A549 (cell line): Measurements from ENCODE around the gene LRIG1. TPM values are rescaled to one million over a fixed set of nuclear protein-coding genes. Genes with fewer than 3 reads are reported as not detected.

ENCODE experiments used
- ATAC-seq, 2 experiments: fragments of 200-7000 bp in 1 of 2; fragments of >200 bp in 1 of 2; cut with Nextera tagmentation in 1 of 2; cut with Tn5 transposase in 1 of 2; 3 replicates each; pipeline versions ENCODE4 v1.8.0 to v1.9.1; 2018 to 2020; ENCODE audit warnings: mild to moderate bottlenecking in 1 of 2, moderate library complexity in 1 of 2
- CTCF ChIA-PET: fragments of 300-600 bp; sonication (Branson Sonifier 250); formaldehyde crosslinking; extraction: SDS; loops from one replicate; lab custom pipeline; 2021; ENCODE audit warnings: antibody characterized with exemption, inconsistent platforms; lab: Yijun Ruan, JAX
- POLR2A ChIA-PET: fragments of 350-600 bp; formaldehyde crosslinking; extraction: SDS; loops from one replicate; lab custom pipeline; 2021; ENCODE audit warnings: antibody characterized with exemption, inconsistent platforms; lab: Yijun Ruan, JAX
- DNase-seq, 2 experiments: peaks; one replicate each; pipeline versions ENCODE4 v3.0.0 to v3.0.0-alpha.2; 2011 to 2016; ENCODE audit warnings: low read depth in 1 of 2, low spot score in 1 of 2
- FAIRE-seq: peaks from 2 replicates; lab custom pipeline; 2011; peaks lifted over from hg19 to GRCh38; lab: Jason Lieb, UNC
- H3K27ac ChIP-seq, 2 experiments: fragments of >200 bp; sonication (Bioruptor Twin); formaldehyde crosslinking; 3 replicates each; pipeline ENCODE4 v1.5.1; 2016 to 2017
- H3K4me1 ChIP-seq: fragments of >200 bp; sonication (Bioruptor Twin); formaldehyde crosslinking; 3 replicates; pipeline ENCODE4 v1.6.1; 2016
- H3K4me2 ChIP-seq: fragments of >200 bp; sonication (Bioruptor Twin); formaldehyde crosslinking; 3 replicates; pipeline ENCODE4 v1.6.1; 2016
- H3K4me3 ChIP-seq: fragments of >200 bp; sonication (Bioruptor Twin); formaldehyde crosslinking; 3 replicates; pipeline ENCODE4 v1.5.1; 2016
- H3K9me3 ChIP-seq: fragments of >200 bp; sonication (Bioruptor Twin); formaldehyde crosslinking; 3 replicates; pipeline ENCODE4 v1.6.1; 2016
- BCL3 ChIP-seq: fragments of >200 bp; sonication (Bioruptor Twin); formaldehyde crosslinking; IDR thresholded peaks from 3 replicates; pipeline ENCODE4 v1.6.1; 2016
- CEBPB ChIP-seq, 2 experiments: fragments of >200 bp in 1 of 2; sonication (Bioruptor Twin) in 1 of 2; formaldehyde crosslinking in 1 of 2; IDR thresholded peaks; 2 replicates each; pipeline ENCODE4 v1.6.1; 2012 to 2016
- EHMT2 ChIP-seq: fragments of 200-600 bp; sonication (generic); IDR thresholded peaks from 2 replicates; pipeline ENCODE4 v1.6.1; 2016; ENCODE audit warnings: antibody characterized with exemption, low read depth, mild to moderate bottlenecking, moderate library complexity
- ELK1 ChIP-seq: fragments of 150-350 bp; IDR thresholded peaks from 2 replicates; pipeline ENCODE4 v1.6.1; 2014; ENCODE audit warnings: low read depth, mild to moderate bottlenecking, low read length
- FOSB ChIP-seq: fragments of 250-450 bp; sonication (Bioruptor Pico); IDR thresholded peaks from 2 replicates; pipeline ENCODE4 v1.5.0; 2020; ENCODE audit warnings: mild to moderate bottlenecking, moderate library complexity
- FOSL2 ChIP-seq, 2 experiments: fragments of 450-650 bp in 1 of 2; fragments of >200 bp in 1 of 2; sonication (Bioruptor Twin) in 1 of 2; formaldehyde crosslinking; IDR thresholded peaks; 2 replicates each; pipeline versions ENCODE4 v1.5.0 to v1.6.1; 2016 to 2020; ENCODE audit warnings: mild to moderate bottlenecking in 1 of 2, moderate library complexity in 1 of 2
- HES2 ChIP-seq: fragments of >200 bp; sonication (Bioruptor Twin); formaldehyde crosslinking; IDR thresholded peaks from 2 replicates; pipeline ENCODE4 v1.6.1; 2016
- HMGXB4 ChIP-seq: fragments of 250-450 bp; sonication (Bioruptor Pico); IDR thresholded peaks from 2 replicates; pipeline ENCODE4 v1.5.0; 2021; ENCODE audit warnings: mild to moderate bottlenecking, moderate library complexity, borderline replicate concordance
- HOXB13 ChIP-seq: fragments of 250-450 bp; sonication (Bioruptor Pico); IDR thresholded peaks from 2 replicates; pipeline ENCODE4 v1.5.0; 2020; ENCODE audit warnings: low read depth, mild to moderate bottlenecking, moderate library complexity
- JUN ChIP-seq, 2 experiments: fragments of >200 bp; sonication (Bioruptor Twin); formaldehyde crosslinking; IDR thresholded peaks; 2 replicates in 1 of 2; 3 replicates in 1 of 2; pipeline ENCODE4 v1.6.1; 2016 to 2017
- MAFK ChIP-seq: fragments of 450-650 bp; IDR thresholded peaks from 2 replicates; pipeline ENCODE4 v1.6.1; 2014; ENCODE audit not compliant: partially characterized antibody
- MAX ChIP-seq: IDR thresholded peaks from 2 replicates; pipeline ENCODE4 v1.6.1; 2012
- NPAS2 ChIP-seq: fragments of 250-450 bp; sonication (Bioruptor Pico); IDR thresholded peaks from 2 replicates; pipeline ENCODE4 v1.8.0; 2022; ENCODE audit warnings: mild to moderate bottlenecking, moderate library complexity, borderline replicate concordance
- PBX3 ChIP-seq: IDR thresholded peaks from 2 replicates; pipeline ENCODE4 v1.6.1; 2012
- REST ChIP-seq: fragments of 200-600 bp; sonication (generic); IDR thresholded peaks from 2 replicates; pipeline ENCODE4 v1.6.1; 2016; ENCODE audit warnings: antibody characterized with exemption, mild to moderate bottlenecking, moderate library complexity
- RFX5 ChIP-seq: fragments of 450-650 bp; IDR thresholded peaks from 2 replicates; pipeline ENCODE4 v1.7.1; 2014; ENCODE audit warnings: antibody characterized with exemption, mild to moderate bottlenecking, moderate library complexity
- RNF2 ChIP-seq: fragments of 200-600 bp; sonication (generic); IDR thresholded peaks from 2 replicates; pipeline ENCODE4 v1.6.1; 2016; ENCODE audit warnings: low read depth, mild to moderate bottlenecking, antibody characterized with exemption, moderate library complexity, borderline replicate concordance
- SREBF2 ChIP-seq: fragments of 450-650 bp; IDR thresholded peaks from 2 replicates; pipeline ENCODE4 v1.6.1; 2014; ENCODE audit warnings: mild to moderate bottlenecking, moderate library complexity
- TFCP2L1 ChIP-seq: fragments of 250-450 bp; sonication (Bioruptor Pico); IDR thresholded peaks from 2 replicates; pipeline ENCODE4 v1.5.0; 2021; ENCODE audit warnings: mild to moderate bottlenecking
- ZFP36 ChIP-seq: fragments of 450-650 bp; IDR thresholded peaks from 2 replicates; pipeline ENCODE4 v1.6.1; 2014; ENCODE audit warnings: borderline replicate concordance; ENCODE audit not compliant: partially characterized antibody
- ZNF302 ChIP-seq: fragments of 250-450 bp; sonication (Bioruptor Pico); IDR thresholded peaks from 2 replicates; pipeline ENCODE4 v1.9.0; 2021; ENCODE audit warnings: inconsistent platforms, mild to moderate bottlenecking, moderate library complexity
- ZSCAN20 ChIP-seq: fragments of 250-450 bp; sonication (Bioruptor Pico); IDR thresholded peaks from 2 replicates; pipeline ENCODE4 v1.8.0; 2022; ENCODE audit warnings: mild to moderate bottlenecking, moderate library complexity
- WGBS: methylation state at CpG from one replicate; pipeline ENCODE4 v1.1.6; 2017; ENCODE audit errors: missing lambda C conversion rate; 5-methylcytosine and 5-hydroxymethylcytosine counted together
- polyA plus RNA-seq, 4 experiments: library from polyadenylated mRNA; depleted of rRNA in 3 of 4; stranded (reverse); fragments of >200 nt; fragmentation: RNase III in 1 of 4; extraction: RNeasy Plus Mini Kit Qiagen cat#74134 plus additional on column Dnase treatment in 1 of 4; gene quantifications; 2 replicates in 3 of 4; 3 replicates in 1 of 4; pipeline ENCODE4 v1.2.3, GENCODE V29; 2011 to 2017

The LRIG1 gene
- polyA plus RNA-seq, 2 of the 4 experiments (the other 2 are of a cell fraction) = 1.8 to 6.2 TPM

GRCh38 chr3:66386925-66387650 is 113.7 kb downstream of the LRIG1 start:
- H3K4me2 ChIP-seq = no peak overlapping the region
- FAIRE-seq (no peak), ATAC-seq (no peak)
- TF ChIP-seq HES2 (no peak), SREBF2 (no peak), CEBPB (IDR thresholded peaks at IDR 0.05) (no peak), ZSCAN20 (no peak), EHMT2 (no peak), MAX (no peak), ZFP36 (no peak), ELK1 (no peak), JUN (IDR thresholded peaks at IDR 0.05) (no peak), NPAS2 (CRISPR knock-in tag) (no peak), HMGXB4 (CRISPR knock-in tag) (no peak)
- TF ChIP-seq, all 56 proteins: peak for 0
- H3K9me3 ChIP-seq = no peaks in the 10 kb centered on the region
- no peak overlapping the region for H3K27ac ChIP-seq
- ChIA-PET CTCF (interaction anchor here (2.0 kb wide), 1 partner anchor 21 kb away, joined by 10 read pairs; no protein-coding TSS in a partner anchor), POLR2A (no interaction called here)
- H3K4me1 ChIP-seq = no peaks in the 10 kb centered on the region
- no peak overlapping the region for H3K4me3 ChIP-seq
- WGBS = 86% methylated on average over 6 of the region's 7 CpGs
- no peak for DNase-seq

GRCh38 chr3:66386011-66386924 is 114.6 kb downstream of the LRIG1 start:
- Histone ChIP-seq H3K4me1 (no peaks in the 10 kb centered on the region), H3K4me3 (no peak overlapping the region), H3K27ac (no peak overlapping the region), H3K4me2 (no peak overlapping the region)
- CTCF ChIA-PET = interaction anchor here (2.0 kb wide), 1 partner anchor 21 kb away, joined by 10 read pairs; no protein-coding TSS in a partner anchor
- ATAC-seq (no peak), FAIRE-seq (no peak)
- TF ChIP-seq PBX3 = no peak
- no peak for TF ChIP-seq BCL3
- TF ChIP-seq MAX = no peak
- TF ChIP-seq ZNF302 = no peak
- no peak for TF ChIP-seq FOSL2 (IDR thresholded peaks at IDR 0.05)
- TF ChIP-seq FOSL2 (CRISPR knock-in tag; IDR thresholded peaks at IDR 0.05) = no peak
- TF ChIP-seq RFX5 = no peak
- TF ChIP-seq RNF2 = no peak
- no peak for TF ChIP-seq REST
- TF ChIP-seq MAFK = no peak
- TF ChIP-seq TFCP2L1 (CRISPR knock-in tag) = no peak
- TF ChIP-seq FOSB (CRISPR knock-in tag) = no peak
- TF ChIP-seq HOXB13 (CRISPR knock-in tag) = no peak
- TF ChIP-seq, all 56 proteins: peak for 0
- POLR2A ChIA-PET = no interaction called here
- DNase-seq = no peak
- no peaks in the 10 kb centered on the region for H3K9me3 ChIP-seq
- 95% methylated on average over 10 of the region's 12 CpGs for WGBS
